Stimulated activated CD4-positive, alpha-beta T cell treated with anti-CD3 and anti-CD28 coated beads, Interleukin-4, amount 100 ng/mL, for 1 hour (primary cell): ENCODE results near the gene RMND5B.
"Not testable (repeated sequence)": the region's sequence is repeated elsewhere in the genome, so short reads cannot be mapped to it uniquely, and the experiment has no call there.

ENCODE experiments used
- DNase-seq: peaks from one replicate; pipeline ENCODE4 v3.0.0-alpha.2; 2020

Gene RMND5B

DNA sequence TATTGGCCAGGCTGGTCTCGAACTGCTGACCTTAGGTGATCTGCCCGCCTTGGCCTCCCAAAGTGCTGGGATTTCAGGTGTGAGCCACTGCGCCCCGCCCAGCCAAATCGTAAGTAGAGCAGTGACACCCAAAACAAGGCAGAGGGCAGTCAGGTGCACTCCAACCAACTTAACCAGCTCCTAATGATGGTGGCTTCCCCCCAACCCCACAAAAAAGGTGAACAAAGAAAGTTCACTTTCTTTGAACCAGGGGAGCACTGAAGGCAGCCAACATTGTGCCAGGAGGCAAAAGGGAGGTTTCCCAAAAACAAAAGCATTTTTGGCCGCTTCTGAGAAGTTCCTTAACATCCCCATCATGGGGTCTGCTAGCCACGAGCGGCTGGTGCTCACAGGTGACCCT, 46.8 kb downstream of the RMND5B start:
- DNase-seq = no peak

DNA sequence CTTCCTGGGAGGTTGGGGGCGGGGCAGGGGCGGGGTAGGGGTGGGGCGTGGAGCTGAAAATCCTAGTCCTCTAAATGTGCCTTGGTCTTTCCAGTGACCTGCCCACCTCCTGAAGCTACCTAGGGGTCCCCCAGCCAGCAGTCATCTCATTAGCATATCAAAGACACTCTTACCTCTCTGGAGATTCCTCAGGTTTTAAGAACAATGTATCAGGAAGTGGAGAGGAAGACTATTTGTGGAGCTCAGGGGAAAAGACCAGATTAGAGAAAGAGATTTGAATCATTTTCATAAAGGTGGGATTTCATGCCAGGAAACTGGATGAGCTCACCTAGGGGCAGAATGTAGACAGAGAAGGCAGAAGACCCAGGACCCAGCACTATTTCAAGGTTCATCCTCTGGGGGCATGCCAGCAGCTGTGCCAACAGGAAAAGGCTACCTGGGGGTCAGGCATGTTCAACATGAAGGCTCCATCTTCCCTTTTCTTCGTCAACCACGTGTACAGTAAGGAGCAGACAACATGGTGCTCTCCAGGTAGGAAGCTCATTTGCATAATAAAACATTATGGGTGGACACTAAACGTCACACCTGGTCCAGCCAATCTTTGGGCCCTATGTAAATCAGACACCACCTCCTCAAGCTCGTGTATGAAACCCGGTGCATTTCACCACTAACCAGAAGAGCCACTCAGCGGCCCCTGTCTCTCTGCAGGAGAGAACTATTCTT, 49.5 kb downstream of the RMND5B start:
- no peak for DNase-seq

DNA sequence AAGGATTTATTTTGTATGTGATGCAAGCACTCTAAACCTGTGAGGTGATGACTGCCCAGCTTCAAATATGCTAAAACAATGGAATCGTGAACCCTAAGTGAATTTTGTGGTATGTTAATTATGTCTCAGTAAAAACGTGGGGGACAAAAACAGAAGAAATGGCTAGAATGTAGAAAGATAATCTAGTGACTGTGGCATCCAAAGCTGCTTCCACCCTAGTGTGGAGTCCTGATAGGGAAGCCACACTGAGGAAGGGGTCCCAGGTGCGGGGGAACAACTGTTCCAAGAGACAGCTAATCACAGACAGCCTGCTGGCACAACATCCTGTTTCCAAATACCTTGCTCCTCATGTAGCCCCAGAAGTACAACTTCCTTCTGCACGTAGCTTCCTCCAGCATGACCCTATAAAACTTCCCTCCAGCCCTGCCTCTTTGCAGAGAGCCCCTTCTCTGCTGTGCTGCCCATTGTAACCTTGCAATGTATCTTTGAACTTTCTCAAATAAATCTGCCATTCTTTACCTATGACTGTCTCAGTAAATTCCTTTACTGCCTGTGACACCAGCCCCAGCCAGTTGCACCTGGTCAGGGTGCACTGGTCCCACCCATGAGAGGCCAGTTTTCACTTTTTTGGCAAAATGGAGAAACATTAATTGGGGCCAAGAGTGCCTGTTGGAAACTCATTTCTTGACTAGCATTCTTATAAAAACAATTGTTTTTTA, 51.5 kb downstream of the RMND5B start:
- DNase-seq = no peak

DNA sequence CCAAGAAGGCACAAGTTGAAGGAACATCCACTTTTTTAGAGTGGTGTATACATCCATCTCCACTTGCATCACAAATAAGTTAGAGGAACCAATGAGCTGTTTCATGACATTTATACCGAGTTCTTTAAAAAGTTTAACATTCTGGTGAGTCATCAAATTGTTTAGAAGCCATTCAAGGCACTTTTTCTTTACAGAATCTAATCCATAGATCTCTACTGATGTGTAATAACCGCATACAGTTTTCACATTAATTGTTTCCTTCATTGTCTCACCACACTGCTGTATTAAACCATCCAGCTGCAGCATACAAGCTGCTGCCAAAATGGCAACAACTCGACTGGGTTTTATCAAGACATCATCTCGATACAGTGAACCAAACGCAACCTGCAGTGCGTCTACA, 55.6 kb downstream of the RMND5B start:
- DNase-seq = no peak

DNA sequence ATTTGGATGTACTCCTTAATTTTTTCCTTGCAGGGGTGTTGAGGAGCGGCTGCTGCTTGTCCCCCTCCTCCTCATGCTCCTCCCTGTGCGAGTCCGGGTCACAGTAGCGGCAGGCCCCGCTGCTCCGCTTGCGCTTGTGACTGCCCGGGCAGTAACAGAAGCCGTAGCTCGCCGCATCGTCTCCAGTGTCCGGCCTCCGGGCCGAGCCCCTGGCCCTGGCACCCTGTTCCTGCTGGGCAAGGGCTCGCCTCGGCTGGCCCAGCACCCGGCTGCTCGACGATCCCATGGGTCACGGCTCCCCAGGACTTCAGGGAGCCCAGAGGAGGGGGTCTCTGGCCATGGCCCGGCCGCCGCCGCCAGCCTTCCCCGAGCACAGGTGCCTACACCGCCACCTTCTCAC, 56.2 kb downstream of the RMND5B start, which contains the start of gene GMCL2:
GMCL2 (minus strand) TSS at position 358 of the 400 bp plus-strand sequence; CDS start at position 286, 72 bp downstream.
- DNase-seq = no peak

DNA sequence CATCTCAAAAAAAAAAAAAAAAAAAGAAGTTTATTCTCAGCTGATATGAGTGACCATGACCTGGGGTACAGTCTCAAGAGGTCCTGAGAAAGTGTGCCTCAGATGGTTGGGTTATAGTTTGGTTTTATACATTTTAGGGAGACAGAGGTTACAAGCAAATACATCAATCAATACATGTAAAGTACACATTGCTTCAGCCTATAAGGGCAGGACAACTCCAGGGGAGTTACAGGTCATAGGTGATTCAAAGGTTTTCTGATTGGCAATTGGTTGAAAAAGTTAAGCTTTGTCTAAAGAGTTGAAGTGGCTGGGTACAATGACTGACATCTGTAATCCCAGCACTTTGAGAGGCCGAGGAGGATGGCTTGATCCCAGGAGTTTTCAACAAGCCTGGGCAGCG, 58.6 kb downstream of the RMND5B start:
- DNase-seq = no peak

DNA sequence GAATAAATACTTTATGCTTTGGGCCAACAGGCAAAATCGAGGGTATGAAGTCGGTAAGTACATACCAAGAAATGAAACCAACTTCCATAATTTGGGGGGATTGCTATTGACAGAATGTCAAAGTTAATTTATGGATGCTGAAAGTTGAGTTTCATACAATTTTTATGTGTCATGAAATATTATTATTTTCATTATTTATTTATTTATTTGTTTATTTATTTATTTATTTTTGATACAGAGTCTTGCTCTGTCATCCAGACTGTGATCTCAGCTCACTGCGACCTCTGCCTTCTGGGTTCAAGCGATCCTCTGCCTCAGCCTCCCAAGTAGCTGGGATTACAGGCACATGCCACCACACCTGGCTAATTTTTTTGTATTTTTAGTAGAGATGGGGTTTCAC, 60.8 kb downstream of the RMND5B start:
- no peak for DNase-seq

DNA sequence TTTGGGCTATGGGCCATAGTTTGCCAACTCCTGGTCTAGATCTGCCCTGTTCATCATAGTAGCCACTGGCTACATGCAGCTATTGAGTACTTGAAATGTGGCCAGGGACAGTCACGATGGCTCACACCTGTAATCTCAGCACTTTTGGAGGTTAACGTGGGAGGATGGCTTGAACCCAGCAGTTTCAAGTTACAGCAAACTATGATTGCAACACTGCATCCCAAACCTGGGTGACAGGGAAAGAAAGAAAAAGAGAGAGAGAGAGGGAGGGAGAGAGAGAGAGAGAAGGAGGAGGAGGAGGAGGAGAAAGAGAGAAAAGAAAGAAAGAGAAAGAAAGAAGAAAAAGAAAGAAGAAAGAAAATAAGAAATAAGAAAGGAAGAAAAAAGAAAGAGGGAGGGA, 61.4 kb downstream of the RMND5B start:
- no peak for DNase-seq

DNA sequence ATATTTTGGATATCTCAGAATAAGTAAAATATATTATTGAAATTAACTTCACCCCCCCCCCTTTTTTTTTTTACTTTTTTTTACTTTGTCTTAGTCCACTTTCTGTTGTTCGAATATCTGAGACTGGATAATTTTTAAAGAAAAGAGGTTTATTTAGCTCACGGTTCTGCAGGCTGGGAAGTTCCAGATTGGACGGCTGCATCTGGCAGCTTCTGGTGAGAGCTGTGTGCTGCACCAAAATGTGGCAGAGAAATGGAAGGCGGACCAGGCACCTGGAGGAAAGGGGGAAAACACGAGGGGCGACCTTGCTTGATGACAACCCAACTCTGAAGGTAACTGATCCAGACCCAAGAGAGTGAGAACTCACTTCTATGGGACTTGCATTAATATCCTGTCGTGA, 62.0 kb downstream of the RMND5B start:
- DNase-seq = no peak

DNA sequence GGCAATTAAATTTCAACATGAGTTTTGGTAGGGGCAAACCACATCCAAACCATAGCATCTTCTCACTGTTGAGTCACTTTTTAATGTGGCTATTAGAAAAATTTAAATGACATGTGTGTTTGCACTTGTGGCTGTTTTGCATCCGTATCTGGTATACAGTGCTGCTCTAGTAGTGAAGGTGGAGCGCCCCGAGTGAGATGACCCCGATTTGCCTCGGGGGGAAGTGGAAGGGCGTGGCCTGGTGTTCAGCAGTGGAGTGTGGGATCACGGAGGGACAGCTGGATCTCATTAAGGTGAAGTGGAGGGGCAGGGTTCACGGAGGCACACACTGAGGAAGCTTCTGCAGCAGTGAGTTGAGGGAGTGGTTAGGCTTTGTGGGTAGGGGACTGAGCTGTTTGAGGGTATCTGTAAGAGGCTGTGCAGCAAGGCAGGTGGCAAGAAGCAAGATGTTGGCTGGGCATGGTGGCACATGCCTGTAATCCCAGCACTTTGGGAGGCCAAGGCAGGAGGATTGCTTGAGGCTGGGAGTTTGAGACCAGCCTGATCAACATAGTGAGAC, 62.5 kb downstream of the RMND5B start:
- DNase-seq = no peak

DNA sequence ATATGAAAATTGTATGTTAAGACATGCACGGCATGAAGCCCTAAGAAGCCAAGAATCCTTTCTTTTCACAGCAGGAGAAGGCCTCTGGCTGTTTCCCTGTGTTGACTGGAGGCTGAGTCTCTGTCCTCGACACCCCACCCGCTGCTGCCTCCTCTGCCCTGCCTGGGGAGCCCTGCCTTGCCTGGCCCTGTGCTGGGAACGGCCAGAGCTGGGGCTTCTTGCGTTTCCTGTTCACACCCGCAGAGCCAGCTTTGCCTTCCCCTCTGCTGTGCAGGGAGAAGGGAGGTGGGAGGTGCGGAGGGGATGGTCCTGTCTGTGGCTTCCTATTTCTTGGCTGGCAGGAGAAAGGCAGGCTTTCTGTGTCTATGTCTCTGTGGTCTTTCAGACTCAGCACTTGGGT, 63.2 kb downstream of the RMND5B start:
- DNase-seq = no peak

DNA sequence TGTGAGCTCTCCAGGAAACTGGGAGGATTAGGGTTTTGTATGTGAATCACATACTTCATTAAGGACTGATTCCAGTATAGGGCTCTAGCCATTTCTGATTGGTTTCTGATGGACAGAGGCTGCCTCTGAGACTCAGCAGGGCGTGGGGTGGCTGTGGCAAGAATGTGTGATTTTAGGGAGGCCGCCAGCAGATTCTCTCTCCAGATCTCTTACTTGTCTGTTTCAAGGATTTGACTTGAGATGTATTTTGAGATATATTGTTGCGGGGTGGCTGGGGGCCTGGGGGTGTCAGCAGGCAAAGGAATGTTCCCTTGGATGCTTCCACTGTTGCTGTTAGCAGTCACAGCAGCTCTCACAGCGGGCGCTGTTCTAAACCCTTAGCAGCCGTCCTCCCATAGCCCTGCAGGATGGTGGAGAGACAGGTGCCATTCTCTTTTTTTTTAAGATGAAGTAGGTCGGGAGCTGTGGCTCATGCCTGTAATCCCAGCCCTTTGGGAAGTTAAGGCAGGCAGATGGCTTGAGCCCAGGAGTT, 65.5 kb downstream of the RMND5B start:
- no peak for DNase-seq

DNA sequence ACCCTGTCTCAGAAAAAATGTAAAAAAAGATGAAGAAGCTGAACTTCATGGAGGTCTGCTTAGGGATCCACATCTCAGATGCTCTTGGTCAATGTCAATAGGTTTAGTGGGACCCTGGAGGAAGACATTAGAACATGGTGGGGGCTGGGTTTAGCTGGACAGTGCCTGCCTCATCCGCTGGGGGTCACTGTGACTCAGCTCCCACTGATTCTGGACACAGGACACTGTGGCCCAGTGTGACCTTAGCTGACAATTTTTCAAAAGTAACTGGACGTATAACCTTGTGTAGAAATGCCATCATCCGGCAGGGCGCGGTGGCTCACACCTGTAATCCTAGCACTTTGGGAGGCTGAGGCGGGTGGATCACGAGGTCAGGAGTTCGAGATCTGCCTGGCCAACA, 66.2 kb downstream of the RMND5B start:
- no peak for DNase-seq

DNA sequence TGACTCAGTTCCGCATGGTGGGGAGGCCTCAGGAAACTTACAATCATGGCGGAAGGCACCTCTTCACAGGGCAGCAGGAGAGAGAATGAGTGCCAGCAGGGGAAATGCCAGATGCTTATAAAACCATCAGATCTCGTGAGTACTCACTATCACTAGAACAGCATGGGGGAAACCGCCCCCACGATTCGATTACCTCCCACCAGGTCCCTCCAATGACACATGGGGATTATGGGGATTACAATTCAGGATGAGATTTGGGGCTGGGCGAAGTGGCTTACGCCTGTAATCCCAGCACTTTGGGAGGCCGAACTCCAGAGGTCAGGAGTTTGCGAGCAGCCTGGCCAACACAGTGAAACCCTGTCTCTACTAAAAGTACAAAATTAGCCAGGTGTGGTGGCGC, 67.3 kb downstream of the RMND5B start:
- not testable (repeated sequence) for DNase-seq

DNA sequence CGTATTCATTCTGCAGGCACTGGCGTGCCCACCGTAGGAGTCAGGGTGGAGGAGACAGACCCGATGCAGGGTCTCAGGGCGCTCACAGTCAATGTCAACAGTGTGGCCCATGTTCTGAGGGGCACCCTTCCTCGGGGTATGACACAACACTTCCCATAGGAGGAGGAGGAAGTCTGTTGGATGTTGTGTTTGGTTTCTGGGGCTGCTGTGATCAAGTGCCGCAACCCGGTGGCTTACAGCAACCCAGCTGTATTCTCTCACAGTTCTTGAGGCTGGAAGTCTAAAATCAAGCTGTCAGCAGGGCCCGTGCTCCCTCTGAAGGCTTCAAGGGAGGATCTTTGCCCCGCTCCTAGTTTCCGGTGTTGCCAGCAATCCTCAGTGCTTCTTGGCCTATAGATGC, 67.9 kb downstream of the RMND5B start:
- no peak for DNase-seq

DNA sequence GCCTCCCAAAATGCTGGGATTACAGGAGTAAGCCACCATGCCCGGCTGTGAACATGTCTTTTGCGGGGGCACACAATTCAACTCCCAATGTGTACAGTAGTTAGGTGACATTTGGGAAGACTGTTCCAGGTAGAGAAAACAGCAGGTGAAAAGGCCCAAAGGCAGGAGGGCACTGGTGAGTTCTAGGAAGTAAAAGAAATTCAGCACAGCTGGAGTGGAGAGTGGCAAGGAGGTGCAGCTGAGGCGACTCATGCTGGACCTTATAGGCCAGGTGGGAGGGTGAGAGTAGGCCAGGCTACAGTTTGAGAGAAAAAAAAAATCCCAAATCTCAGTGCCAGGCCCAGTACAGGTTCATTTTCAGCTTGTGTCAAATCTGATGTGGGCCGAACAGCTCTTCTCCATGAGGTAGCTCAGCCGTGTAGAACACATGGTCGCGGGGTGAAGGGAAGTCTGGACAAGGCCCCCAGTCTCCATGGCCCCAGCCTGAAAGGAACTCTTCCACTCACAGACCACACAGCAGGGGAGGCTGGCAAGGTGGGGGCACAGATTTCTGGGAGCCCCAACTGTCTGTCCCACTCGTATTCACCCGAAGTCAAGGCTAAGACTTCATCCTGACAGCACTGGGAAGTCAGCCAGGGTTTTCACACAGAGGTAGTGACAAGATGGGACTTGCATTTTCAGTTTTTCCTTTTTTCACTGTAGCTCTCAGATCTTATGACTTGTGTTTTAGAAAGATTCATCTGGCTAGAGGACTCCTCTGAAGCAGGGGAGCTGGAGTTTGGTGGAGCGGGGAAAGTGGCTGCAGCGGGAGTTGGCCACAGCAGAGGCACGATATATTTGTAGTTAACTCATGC, 69.0 kb downstream of the RMND5B start:
- no peak for DNase-seq
